GM19328 (cell line): ENCODE results near the gene CAMK2A.

Source experiments
- ATAC-seq: cut with Tn5 transposase; IDR thresholded peaks from one replicate; pipeline ENCODE4 v1.9.1; 2021; ENCODE audit warnings: mild to moderate bottlenecking, moderate library complexity; ENCODE audit not compliant: unreplicated experiment

CAMK2A gene

GRCh38 chr5:150215979-150216944 lies 73.3 kb downstream of the CAMK2A start:
- ATAC-seq: no peak

- no peak for ATAC-seq
These were observed 75.3 kb downstream of the CAMK2A start for GRCh38 chr5:150214289-150214688.

- no peak for ATAC-seq
These were observed 76.0 kb downstream of the CAMK2A start for GRCh38 chr5:150213530-150213929.

GRCh38 chr5:150211156-150212030 lies 78.2 kb downstream of the CAMK2A start:
- ATAC-seq: no peak

GRCh38 chr5:150210644-150211043 lies 78.9 kb downstream of the CAMK2A start:
- ATAC-seq: no peak

GRCh38 chr5:150209099-150209635 lies 80.4 kb downstream of the CAMK2A start:
- no peak for ATAC-seq

GRCh38 chr5:150208187-150209098 lies 81.1 kb downstream of the CAMK2A start:
- ATAC-seq: no peak

- ATAC-seq: no peak
These were observed 82.8 kb downstream of the CAMK2A start for GRCh38 chr5:150206779-150207115.

- ATAC-seq: no peak
These were observed 83.3 kb downstream of the CAMK2A start for GRCh38 chr5:150206098-150206778.

GRCh38 chr5:150204590-150204960 lies 85.0 kb downstream of the CAMK2A start:
- ATAC-seq: no peak

- ATAC-seq: no peak
These were observed 85.6 kb downstream of the CAMK2A start for GRCh38 chr5:150203832-150204589.

- no peak for ATAC-seq
These were observed 87.1 kb downstream of the CAMK2A start for GRCh38 chr5:150202501-150202900.

- ATAC-seq: no peak
These were observed 92.1 kb downstream of the CAMK2A start for GRCh38 chr5:150197476-150197875.

GRCh38 chr5:150196986-150197385 lies 92.6 kb downstream of the CAMK2A start:
- no peak for ATAC-seq

- ATAC-seq: no peak
These were observed 93.1 kb downstream of the CAMK2A start for GRCh38 chr5:150196514-150196913.

- no peak for ATAC-seq
These were observed 93.7 kb downstream of the CAMK2A start for GRCh38 chr5:150195736-150196485.

GRCh38 chr5:150192462-150192861 lies 97.1 kb downstream of the CAMK2A start:
- no peak for ATAC-seq

- ATAC-seq: no peak
These were observed 98.6 kb downstream of the CAMK2A start for GRCh38 chr5:150190987-150191386.
